HEK293 (cell line): ENCODE data around the gene SLC35A4.

Source experiments
- SCRT2 ChIP-seq: fragments of 450-650 bp; formaldehyde crosslinking; IDR thresholded peaks from 2 replicates; pipeline ENCODE4 v1.5.1; 2016; ENCODE audit warnings: missing biosample characterization, missing genetic modification characterization
- ZBTB1 ChIP-seq: fragments of 450-650 bp; formaldehyde crosslinking; IDR thresholded peaks from 2 replicates; pipeline ENCODE4 v1.5.1; 2016; ENCODE audit warnings: missing biosample characterization, missing genetic modification characterization
- ZBTB6 ChIP-seq: fragments of 450-650 bp; formaldehyde crosslinking; IDR thresholded peaks from 2 replicates; pipeline ENCODE4 v1.5.1; 2017; ENCODE audit warnings: missing biosample characterization, missing genetic modification characterization
- ZNF335 ChIP-seq: fragments of 450-650 bp; formaldehyde crosslinking; conservative IDR thresholded peaks from 2 replicates; pipeline ENCODE4 v1.5.1; 2016; ENCODE audit warnings: missing biosample characterization, missing genetic modification characterization
- ZNF530 ChIP-seq: fragments of 450-650 bp; formaldehyde crosslinking; IDR thresholded peaks from 2 replicates; pipeline ENCODE4 v1.5.1; 2016; ENCODE audit warnings: low read depth, missing biosample characterization, missing genetic modification characterization
- ZSCAN23 ChIP-seq: fragments of 450-650 bp; formaldehyde crosslinking; IDR thresholded peaks from 2 replicates; pipeline ENCODE4 v1.5.1; 2016; ENCODE audit warnings: missing biosample characterization, missing genetic modification characterization
- TF ChIP-seq, protein P1 (sequence below): fragments of 450-650 bp; formaldehyde crosslinking; IDR thresholded peaks from 2 replicates; pipeline ENCODE4 v1.5.1; 2016; ENCODE audit warnings: missing biosample characterization, missing genetic modification characterization
- TF ChIP-seq, protein P2 (sequence below): fragments of 450-650 bp; IDR thresholded peaks from 2 replicates; pipeline ENCODE4 v1.5.1; 2018; ENCODE audit warnings: missing biosample characterization, mild to moderate bottlenecking, missing genetic modification characterization
- TF ChIP-seq, protein P3 (sequence below): fragments of 450-650 bp; formaldehyde crosslinking; IDR thresholded peaks from 2 replicates; pipeline ENCODE4 v1.5.1; 2016; ENCODE audit warnings: missing biosample characterization, missing genetic modification characterization, low read depth

- TF ChIP-seq, protein P1, sequence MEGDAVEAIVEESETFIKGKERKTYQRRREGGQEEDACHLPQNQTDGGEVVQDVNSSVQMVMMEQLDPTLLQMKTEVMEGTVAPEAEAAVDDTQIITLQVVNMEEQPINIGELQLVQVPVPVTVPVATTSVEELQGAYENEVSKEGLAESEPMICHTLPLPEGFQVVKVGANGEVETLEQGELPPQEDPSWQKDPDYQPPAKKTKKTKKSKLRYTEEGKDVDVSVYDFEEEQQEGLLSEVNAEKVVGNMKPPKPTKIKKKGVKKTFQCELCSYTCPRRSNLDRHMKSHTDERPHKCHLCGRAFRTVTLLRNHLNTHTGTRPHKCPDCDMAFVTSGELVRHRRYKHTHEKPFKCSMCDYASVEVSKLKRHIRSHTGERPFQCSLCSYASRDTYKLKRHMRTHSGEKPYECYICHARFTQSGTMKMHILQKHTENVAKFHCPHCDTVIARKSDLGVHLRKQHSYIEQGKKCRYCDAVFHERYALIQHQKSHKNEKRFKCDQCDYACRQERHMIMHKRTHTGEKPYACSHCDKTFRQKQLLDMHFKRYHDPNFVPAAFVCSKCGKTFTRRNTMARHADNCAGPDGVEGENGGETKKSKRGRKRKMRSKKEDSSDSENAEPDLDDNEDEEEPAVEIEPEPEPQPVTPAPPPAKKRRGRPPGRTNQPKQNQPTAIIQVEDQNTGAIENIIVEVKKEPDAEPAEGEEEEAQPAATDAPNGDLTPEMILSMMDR (tag by site-specific recombination) = no peak
- TF ChIP-seq, protein P2, sequence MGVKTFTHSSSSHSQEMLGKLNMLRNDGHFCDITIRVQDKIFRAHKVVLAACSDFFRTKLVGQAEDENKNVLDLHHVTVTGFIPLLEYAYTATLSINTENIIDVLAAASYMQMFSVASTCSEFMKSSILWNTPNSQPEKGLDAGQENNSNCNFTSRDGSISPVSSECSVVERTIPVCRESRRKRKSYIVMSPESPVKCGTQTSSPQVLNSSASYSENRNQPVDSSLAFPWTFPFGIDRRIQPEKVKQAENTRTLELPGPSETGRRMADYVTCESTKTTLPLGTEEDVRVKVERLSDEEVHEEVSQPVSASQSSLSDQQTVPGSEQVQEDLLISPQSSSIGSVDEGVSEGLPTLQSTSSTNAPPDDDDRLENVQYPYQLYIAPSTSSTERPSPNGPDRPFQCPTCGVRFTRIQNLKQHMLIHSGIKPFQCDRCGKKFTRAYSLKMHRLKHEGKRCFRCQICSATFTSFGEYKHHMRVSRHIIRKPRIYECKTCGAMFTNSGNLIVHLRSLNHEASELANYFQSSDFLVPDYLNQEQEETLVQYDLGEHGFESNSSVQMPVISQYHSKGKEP = no peak
- TF ChIP-seq ZNF530 (no peak), ZNF335 (tag by site-specific recombination) (no peak), SCRT2 (tag by site-specific recombination) (no peak), ZSCAN23 (no peak), ZBTB1 (no peak), ZBTB6 (tag by site-specific recombination) (no peak)
- TF ChIP-seq, protein P3, sequence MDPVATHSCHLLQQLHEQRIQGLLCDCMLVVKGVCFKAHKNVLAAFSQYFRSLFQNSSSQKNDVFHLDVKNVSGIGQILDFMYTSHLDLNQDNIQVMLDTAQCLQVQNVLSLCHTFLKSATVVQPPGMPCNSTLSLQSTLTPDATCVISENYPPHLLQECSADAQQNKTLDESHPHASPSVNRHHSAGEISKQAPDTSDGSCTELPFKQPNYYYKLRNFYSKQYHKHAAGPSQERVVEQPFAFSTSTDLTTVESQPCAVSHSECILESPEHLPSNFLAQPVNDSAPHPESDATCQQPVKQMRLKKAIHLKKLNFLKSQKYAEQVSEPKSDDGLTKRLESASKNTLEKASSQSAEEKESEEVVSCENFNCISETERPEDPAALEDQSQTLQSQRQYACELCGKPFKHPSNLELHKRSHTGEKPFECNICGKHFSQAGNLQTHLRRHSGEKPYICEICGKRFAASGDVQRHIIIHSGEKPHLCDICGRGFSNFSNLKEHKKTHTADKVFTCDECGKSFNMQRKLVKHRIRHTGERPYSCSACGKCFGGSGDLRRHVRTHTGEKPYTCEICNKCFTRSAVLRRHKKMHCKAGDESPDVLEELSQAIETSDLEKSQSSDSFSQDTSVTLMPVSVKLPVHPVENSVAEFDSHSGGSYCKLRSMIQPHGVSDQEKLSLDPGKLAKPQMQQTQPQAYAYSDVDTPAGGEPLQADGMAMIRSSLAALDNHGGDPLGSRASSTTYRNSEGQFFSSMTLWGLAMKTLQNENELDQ (tag by site-specific recombination) = no peak
Observed at GRCh38 chr5:140570058-140570457, 5.4 kb downstream of the SLC35A4 start.
